IgD-negative memory B cell (primary cell): Measurements from ENCODE around the gene SLC30A5. TPM values are rescaled to one million over a fixed set of nuclear protein-coding genes. Genes with fewer than 3 reads are reported as not detected.
A peak's percentile ranks its signal among the peaks of the same experiment; 100 is the strongest.
"Not testable (repeated sequence)": the region's sequence is repeated elsewhere in the genome, so short reads cannot be mapped to it uniquely, and the experiment has no call there.

ENCODE experiments used
- H3K27ac Mint-ChIP-seq, 3 donors: one replicate each; pipeline ENCODE4 v1.8.0; 2020 to 2022; ENCODE audit warnings: mild to moderate bottlenecking in 3 of 3, mixed read lengths in 3 of 3, moderate library complexity in 1 of 3
- H3K27me3 Mint-ChIP-seq: one replicate; pipeline ENCODE4 v1.8.0; 2021; ENCODE audit warnings: mixed read lengths
- H3K36me3 Mint-ChIP-seq: one replicate; pipeline ENCODE4 v1.8.0; 2020; ENCODE audit warnings: mild to moderate bottlenecking, mixed read lengths
- H3K4me1 Mint-ChIP-seq, 3 donors: one replicate each; pipeline ENCODE4 v1.8.0; 2020 to 2022; ENCODE audit warnings: mixed read lengths in 3 of 3, mild to moderate bottlenecking in 1 of 3
- H3K4me3 Mint-ChIP-seq, 4 donors: one replicate each; pipeline ENCODE4 v1.8.0; 2020 to 2022; ENCODE audit warnings: mild to moderate bottlenecking in 4 of 4, mixed read lengths in 4 of 4, moderate library complexity in 3 of 4
- H3K9me3 Mint-ChIP-seq, 3 donors: one replicate each; pipeline ENCODE4 v1.8.0; 2020 to 2021; ENCODE audit warnings: mixed read lengths in 3 of 3, mild to moderate bottlenecking in 1 of 3
- polyA plus RNA-seq: library from polyadenylated mRNA; unstranded; fragments of 300-500 nt; fragmentation: Illumina TruSeq; gene quantifications from one replicate; pipeline ENCODE4 v1.2.3, GENCODE V29; 2021

SLC30A5 gene
- polyA plus RNA-seq, 1 donor from 2014 or later = 25.9 TPM

DNA sequence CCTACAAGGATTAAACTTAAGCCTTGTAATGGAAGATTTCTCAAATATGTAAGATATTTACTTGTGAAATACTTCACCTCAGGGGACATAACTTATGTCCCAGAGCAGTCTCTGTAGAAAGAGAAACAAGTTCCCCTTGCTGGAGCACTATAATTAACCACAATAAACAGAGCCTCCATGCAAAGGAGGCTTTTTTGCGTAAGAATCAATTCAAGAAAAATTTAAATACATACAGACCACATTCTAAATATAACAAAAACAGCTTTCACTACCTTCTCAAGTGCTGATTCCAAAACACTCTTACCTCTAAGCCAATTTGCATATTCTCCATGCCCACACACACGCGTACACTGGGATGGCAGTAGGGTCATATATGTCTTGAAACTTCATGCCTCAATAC, 42.5 kb downstream of the SLC30A5 start:
- peak overlapping the region; percentile 30 to 97 (median 77) for H3K27ac Mint-ChIP-seq
- peaks cover 22 to 31% (median 27%) of the 10 kb centered on the region in 3 donors for H3K4me1 Mint-ChIP-seq
- H3K9me3 Mint-ChIP-seq = peaks cover 0 to 3% (median 1%) of the 10 kb centered on the region in 3 donors
- no peaks in the 10 kb centered on the region for H3K36me3 Mint-ChIP-seq
- peak overlapping the region; percentile 69 to 87 (median 77) for H3K4me3 Mint-ChIP-seq
- no peaks in the 10 kb centered on the region for H3K27me3 Mint-ChIP-seq

DNA sequence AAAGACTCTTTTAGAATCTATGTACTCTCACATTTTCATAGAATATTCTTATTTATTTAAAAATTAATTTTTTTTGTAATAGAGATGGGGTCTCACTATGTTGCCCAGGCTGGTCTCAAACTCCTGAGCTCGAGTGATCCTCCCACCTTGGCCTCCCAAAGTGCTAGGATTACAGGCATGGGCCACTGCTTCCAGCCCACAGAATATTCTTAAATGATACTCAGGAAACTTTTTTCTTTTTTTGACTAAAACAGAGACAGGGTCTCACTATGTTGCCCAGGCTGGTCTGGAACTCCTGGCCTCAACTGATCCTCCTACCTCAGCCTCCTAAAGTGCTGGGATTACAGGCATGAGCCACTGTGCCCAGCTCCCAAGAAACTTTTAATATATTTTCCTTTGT, 43.4 kb downstream of the SLC30A5 start:
- H3K4me1 Mint-ChIP-seq = peaks cover 22 to 31% (median 27%) of the 10 kb centered on the region in 3 donors
- H3K36me3 Mint-ChIP-seq, H3K27ac Mint-ChIP-seq, H3K9me3 Mint-ChIP-seq, H3K27me3 Mint-ChIP-seq: not testable (repeated sequence)
- H3K4me3 Mint-ChIP-seq = peak overlapping the region in 1 of 4 donors; percentile 37

DNA sequence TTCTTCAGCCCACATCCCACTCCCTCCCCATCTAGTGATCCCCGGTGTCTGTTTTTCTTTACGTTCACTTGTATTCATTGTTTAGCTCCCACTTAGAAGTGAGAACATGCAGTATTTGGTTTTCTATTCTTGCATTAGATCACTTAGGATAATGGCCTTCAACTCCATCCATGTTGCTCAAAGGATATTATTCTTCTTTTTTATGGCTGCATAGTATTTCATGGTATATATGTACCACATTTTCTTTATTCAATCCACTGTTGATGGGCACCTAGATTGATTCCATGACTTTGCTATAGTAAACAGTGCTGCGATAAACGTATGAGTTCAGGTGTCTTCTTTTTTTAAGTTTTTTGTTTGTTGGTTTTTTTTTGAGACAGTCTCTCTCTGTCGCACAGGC, 44.0 kb downstream of the SLC30A5 start:
- Mint-ChIP-seq H3K4me1 (peaks cover 22 to 31% (median 27%) of the 10 kb centered on the region in 3 donors), H3K36me3 (no peaks in the 10 kb centered on the region), H3K9me3 (peaks cover 0 to 3% (median 1%) of the 10 kb centered on the region in 3 donors), H3K27me3 (no peaks in the 10 kb centered on the region), H3K27ac (no peak overlapping the region), H3K4me3 (no peak overlapping the region)

DNA sequence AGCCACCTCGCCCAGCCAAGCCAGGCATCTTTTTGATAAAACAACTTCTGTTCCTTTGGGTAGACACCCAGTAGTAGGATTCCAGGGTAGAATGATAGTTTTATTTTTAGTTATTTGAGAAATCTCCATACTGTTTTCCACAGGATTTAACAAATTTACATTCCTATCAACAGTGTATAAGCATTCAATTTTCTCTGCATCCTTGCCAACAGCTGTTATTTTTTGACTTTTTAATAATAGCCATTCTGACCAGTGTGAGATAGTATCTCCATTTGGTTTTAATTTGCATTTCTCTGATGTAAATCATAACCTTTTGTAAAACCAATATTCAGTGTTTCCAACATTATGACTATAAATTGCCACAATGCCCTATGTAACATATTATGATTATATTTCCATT, 45.0 kb downstream of the SLC30A5 start:
- H3K27ac Mint-ChIP-seq = no peak overlapping the region
- peaks cover 1 to 5% (median 3%) of the 10 kb centered on the region in 3 donors for H3K9me3 Mint-ChIP-seq
- H3K36me3 Mint-ChIP-seq = no peaks in the 10 kb centered on the region
- no peak overlapping the region for H3K4me3 Mint-ChIP-seq
- H3K27me3 Mint-ChIP-seq = no peaks in the 10 kb centered on the region
- H3K4me1 Mint-ChIP-seq = peaks cover 20 to 25% (median 22%) of the 10 kb centered on the region in 3 donors

DNA sequence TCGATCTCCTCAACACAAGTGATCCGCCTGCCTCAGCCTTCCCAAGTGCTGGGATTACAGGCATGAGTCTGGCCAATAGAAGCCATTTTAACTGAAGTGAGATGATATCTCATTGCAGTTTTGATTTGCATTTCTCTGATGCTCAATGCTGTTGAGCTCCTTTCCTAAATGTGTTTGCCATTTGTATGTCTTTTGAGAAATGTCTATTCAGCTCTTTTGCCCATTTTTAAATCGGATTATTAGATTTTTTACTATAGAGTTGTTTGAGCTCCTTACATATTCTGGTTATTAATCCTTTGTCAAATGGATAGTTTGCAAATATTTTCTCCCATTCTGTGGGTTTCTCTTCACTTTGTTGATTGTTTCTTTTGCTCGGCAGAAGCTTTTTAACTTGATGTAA, 46.4 kb downstream of the SLC30A5 start:
- H3K27ac Mint-ChIP-seq = peak overlapping the region in 2 of 3 donors; percentile 2 to 18
- H3K4me3 Mint-ChIP-seq, H3K9me3 Mint-ChIP-seq, H3K27me3 Mint-ChIP-seq, H3K36me3 Mint-ChIP-seq: not testable (repeated sequence)
- H3K4me1 Mint-ChIP-seq = peaks cover 14 to 20% (median 16%) of the 10 kb centered on the region in 3 donors

DNA sequence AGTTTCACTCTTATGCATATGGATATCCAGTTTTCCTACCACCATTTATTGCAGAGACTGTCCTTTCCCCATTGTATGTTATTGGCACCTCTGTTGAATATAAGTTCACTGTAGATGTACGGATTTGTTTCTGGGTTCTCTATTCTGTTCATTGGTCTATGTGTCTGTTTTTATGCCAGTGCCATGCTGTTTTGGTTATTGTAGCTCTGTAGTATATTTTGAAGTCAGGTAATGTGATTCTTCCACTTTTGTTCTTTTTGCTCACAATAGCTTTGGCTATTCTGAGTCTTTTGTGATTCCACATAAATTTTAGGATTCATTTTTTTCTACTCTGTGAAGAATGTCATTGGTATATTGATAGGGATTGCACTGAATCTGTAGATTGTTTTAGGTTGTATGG, 47.0 kb downstream of the SLC30A5 start:
- no peaks in the 10 kb centered on the region for H3K36me3 Mint-ChIP-seq
- H3K27me3 Mint-ChIP-seq = no peaks in the 10 kb centered on the region
- H3K4me3 Mint-ChIP-seq = no peak overlapping the region
- peaks cover 8 to 15% (median 10%) of the 10 kb centered on the region in 3 donors for H3K4me1 Mint-ChIP-seq
- H3K9me3 Mint-ChIP-seq = peaks cover 1 to 5% (median 3%) of the 10 kb centered on the region in 3 donors
- peak overlapping the region in 1 of 3 donors; percentile 18 for H3K27ac Mint-ChIP-seq

DNA sequence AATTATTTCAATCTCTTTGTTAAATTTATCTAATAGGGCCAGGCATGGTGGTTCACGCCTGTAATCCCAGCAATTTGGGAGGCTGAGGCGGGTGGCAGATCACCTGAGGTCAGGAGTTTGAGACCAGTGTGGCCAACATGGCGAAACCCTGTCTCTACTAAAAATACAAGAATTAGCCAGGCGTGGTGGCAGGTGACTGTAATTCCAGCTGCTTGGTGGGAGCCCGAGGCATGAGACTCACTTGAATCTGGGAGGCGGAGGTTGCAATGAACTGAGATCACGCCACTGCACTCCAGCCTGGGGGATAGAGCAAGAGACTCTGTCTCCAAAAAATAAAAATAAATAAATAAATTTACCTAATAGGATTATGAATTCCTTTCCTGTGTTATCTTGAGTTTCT, 54.8 kb downstream of the SLC30A5 start:
- not testable (repeated sequence) for H3K27ac Mint-ChIP-seq, H3K4me1 Mint-ChIP-seq, H3K9me3 Mint-ChIP-seq, H3K4me3 Mint-ChIP-seq, H3K36me3 Mint-ChIP-seq, H3K27me3 Mint-ChIP-seq

DNA sequence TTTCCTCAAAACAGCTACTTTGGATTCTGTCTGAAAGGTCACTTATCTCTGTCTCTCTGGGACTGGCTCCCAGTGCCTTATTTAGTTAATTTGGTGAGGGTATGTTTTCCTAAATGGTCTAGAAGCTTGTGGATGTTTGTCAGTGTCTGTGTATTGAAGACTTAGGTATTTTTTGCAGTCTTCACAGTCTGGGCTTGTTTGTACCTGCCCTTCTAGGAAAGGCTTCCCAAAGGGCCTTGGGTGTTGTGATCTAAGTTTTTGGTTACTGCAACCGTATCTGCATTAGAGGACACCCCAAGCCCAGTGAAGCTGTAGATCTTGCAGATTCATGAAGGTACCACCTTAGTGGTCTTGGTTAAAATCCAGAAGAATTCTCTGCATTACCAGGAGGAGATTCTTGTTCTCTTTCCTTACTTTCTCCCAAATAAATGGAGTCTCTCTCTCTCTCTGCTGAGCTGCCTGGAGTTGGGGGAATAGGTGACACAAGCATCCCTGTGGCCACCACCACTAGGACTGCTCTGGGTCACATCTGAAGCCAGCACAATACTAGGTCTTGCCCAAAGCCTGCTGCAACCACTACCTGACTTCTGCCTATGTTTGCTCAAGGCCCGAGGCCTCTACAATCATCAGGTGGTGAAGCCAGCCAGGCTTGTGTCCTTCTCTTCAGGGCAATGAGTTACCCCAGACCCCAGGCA, 55.3 kb downstream of the SLC30A5 start:
- no peaks in the 10 kb centered on the region for H3K9me3 Mint-ChIP-seq
- H3K27ac Mint-ChIP-seq = no peak overlapping the region
- H3K36me3 Mint-ChIP-seq = no peaks in the 10 kb centered on the region
- H3K4me3 Mint-ChIP-seq = no peak overlapping the region
- H3K27me3 Mint-ChIP-seq = no peaks in the 10 kb centered on the region
- no peaks in the 10 kb centered on the region for H3K4me1 Mint-ChIP-seq

DNA sequence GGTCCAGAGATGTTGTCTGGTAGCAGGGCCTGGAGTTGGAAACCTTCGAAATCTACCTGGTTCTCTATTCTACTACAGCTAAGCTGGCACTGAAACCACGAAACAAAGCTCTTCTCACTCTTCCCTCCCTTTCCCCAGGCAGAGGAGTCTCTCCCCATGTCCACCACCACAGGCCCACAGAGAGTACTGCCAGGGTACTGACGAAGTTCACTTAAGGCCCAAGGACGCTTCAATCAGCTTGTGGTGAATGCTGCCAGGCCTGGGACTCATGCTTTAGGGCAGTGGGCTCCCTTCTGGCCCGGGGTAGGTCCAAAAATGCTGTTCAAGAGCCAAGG, 55.8 kb downstream of the SLC30A5 start:
- no peak overlapping the region for H3K4me3 Mint-ChIP-seq
- no peak overlapping the region for H3K27ac Mint-ChIP-seq
- no peaks in the 10 kb centered on the region for H3K9me3 Mint-ChIP-seq
- no peaks in the 10 kb centered on the region for H3K4me1 Mint-ChIP-seq
- no peaks in the 10 kb centered on the region for H3K27me3 Mint-ChIP-seq
- no peaks in the 10 kb centered on the region for H3K36me3 Mint-ChIP-seq

DNA sequence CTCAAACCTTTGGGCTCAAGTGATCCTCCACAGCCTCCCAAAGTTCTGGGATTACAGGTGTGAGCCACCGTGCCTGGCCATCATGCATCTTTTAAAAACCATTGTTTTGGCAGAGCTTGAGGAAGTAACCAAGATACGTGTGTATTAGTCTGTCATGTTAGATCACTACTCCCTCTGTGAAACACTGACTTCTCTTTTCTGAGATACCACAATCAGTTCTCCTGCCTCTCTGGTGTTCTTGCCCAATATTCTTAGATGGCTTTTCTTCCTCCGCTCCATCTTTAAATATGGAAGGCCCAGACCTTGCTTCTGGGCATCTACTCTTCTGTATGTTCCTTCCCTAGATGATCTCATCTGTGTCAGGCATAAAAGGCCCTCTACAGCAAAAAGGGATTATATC, 58.9 kb downstream of the SLC30A5 start:
- Mint-ChIP-seq H3K4me3 (no peak overlapping the region), H3K4me1 (no peaks in the 10 kb centered on the region), H3K27me3 (no peaks in the 10 kb centered on the region), H3K36me3 (no peaks in the 10 kb centered on the region), H3K9me3 (no peaks in the 10 kb centered on the region), H3K27ac (no peak overlapping the region)

DNA sequence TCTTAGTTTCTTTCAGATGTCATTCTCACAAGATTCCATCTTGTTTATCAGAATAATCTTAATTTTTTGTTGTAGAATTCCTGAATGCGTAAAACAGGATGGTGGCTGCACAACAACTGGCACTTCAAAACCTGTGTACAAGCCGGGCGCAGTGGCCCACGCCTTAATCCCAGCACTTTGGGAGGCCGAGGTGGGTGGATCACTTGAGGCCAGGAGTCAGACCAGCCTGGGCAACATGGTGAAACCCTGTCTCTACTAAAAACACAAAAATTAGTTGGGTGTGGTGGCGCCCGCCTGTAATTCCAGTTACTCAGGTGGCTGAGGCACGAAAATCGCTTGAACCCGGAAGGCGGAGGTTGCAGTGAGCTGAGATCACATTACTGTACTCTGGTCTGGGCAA, 62.6 kb downstream of the SLC30A5 start:
- Mint-ChIP-seq H3K4me3 (no peak overlapping the region), H3K27me3 (no peaks in the 10 kb centered on the region), H3K27ac (no peak overlapping the region)

DNA sequence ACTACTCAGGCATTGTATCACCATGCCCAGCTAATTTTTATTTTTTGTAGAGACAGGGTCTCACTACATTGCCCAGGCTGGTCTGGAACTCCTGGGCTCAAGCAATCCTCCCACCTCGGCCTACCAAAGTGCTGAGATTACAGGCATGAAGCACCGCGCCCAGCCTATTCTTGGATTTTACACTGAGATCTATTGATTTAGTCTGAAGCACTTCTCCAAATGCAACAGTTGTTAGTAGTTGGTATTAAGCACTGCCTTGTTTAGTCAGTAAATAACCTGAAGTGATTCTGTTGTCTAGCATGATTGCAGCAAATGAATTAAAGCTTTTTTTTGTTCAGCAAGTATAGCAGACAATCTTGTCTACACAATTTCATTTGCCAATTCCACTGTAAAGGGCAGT, 64.2 kb downstream of the SLC30A5 start:
- no peak overlapping the region for H3K4me3 Mint-ChIP-seq
- H3K4me1 Mint-ChIP-seq = no peaks in the 10 kb centered on the region
- no peaks in the 10 kb centered on the region for H3K36me3 Mint-ChIP-seq
- no peak overlapping the region for H3K27ac Mint-ChIP-seq
- H3K9me3 Mint-ChIP-seq = no peaks in the 10 kb centered on the region
- no peaks in the 10 kb centered on the region for H3K27me3 Mint-ChIP-seq

More for the DNA sequence above, 62.6 kb downstream of the SLC30A5 start:
- H3K36me3 Mint-ChIP-seq = no peaks in the 10 kb centered on the region
- no peaks in the 10 kb centered on the region for H3K9me3 Mint-ChIP-seq
- H3K4me1 Mint-ChIP-seq = no peaks in the 10 kb centered on the region

DNA sequence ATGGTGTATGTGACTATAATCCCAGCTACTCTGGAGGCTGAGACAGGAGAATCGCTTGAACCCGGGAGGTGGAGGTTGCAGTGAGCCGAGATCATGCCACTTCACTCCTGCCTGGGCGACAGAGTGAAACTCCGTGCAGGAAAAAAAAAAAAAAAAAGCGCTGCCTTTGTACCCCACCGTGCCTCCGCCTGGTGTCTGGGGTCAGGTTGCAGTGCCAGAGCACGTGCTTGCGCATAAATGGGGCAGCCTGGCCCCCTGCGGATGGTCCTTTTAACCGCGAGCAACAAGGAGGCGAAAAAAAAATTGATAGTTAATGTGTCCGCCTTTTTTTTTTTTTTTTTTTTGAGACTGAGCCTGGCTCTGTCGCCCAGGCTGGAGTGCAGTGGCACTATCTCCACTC, 66.8 kb downstream of the SLC30A5 start:
- no peaks in the 10 kb centered on the region for H3K27me3 Mint-ChIP-seq
- no peak overlapping the region for H3K4me3 Mint-ChIP-seq
- H3K27ac Mint-ChIP-seq = no peak overlapping the region
- no peaks in the 10 kb centered on the region for H3K36me3 Mint-ChIP-seq
- peaks cover 0 to under 1% (median 0%) of the 10 kb centered on the region in 3 donors for H3K4me1 Mint-ChIP-seq
- H3K9me3 Mint-ChIP-seq = no peaks in the 10 kb centered on the region

DNA sequence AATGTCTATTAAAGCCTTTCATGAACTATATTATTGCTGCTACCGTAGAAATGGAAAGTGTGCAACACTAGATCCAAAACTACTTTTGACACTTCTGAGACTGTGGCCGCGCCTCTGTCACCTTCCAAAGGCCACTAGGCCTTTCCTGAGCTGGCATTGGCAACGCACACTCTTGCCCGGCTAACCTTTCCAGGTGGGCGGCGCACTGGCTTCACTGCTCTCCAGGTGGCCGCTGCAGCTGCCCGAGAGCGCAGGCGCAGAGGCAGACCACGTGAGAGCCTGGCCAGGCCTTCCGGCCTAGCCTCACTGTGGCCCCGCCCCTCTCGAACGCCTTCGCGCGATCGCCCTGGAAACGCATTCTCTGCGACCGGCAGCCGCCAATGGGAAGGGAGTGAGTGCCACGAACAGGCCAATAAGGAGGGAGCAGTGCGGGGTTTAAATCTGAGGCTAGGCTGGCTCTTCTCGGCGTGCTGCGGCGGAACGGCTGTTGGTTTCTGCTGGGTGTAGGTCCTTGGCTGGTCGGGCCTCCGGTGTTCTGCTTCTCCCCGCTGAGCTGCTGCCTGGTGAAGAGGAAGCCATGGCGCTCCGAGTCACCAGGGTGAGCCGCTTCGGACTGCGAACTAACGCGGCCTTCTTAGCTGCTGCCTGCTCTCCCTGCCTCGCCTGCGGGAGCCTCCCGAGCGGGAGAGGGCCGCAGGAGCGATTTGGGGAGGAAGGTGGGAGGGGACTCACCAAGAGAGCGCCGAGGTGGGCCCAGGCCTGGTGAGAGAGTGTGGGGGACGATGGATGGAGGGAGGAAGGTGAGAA, 73.1 kb downstream of the SLC30A5 start, which contains the start of gene CCNB1:
TSS of gene CCNB1 (plus strand) at position 465 of the 807 bp plus-strand sequence. CDS start at position 578, 113 bp downstream.
- Mint-ChIP-seq H3K36me3 (peaks cover 3% of the 10 kb centered on the region), H3K4me1 (peaks cover 11 to 22% (median 18%) of the 10 kb centered on the region in 3 donors), H3K27me3 (peaks cover 3% of the 10 kb centered on the region), H3K27ac (peak within 1 kb of the TSS; percentile 88 to 98 (median 94)), H3K9me3 (no peaks in the 10 kb centered on the region), H3K4me3 (peak within 1 kb of the TSS; percentile 89 to 98 (median 94))

DNA sequence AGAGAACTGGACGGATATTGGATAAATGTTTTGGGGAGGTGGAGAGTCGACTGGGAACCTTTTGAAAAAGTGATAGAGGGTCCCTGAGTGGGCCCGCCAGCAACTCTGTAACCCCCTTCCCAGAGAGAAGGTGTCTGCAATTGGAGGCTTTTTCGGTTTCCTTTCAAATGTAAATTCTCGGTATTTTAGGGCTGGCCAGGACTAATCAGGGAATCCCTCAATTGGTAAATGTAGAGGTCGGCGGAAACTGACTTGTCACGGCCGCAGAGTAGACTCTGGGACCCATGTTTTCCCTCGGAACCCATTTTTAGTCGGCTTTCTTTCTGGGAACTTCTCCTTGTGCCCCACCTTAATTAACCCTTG, 73.7 kb downstream of the SLC30A5 start:
- H3K27ac Mint-ChIP-seq = peak overlapping the region; percentile 88 to 98 (median 94)
- H3K27me3 Mint-ChIP-seq = peaks cover 3% of the 10 kb centered on the region
- peaks cover 11 to 22% (median 18%) of the 10 kb centered on the region in 3 donors for H3K4me1 Mint-ChIP-seq
- H3K4me3 Mint-ChIP-seq = peak overlapping the region; percentile 89 to 98 (median 94)
- no peaks in the 10 kb centered on the region for H3K9me3 Mint-ChIP-seq
- peaks cover 3% of the 10 kb centered on the region for H3K36me3 Mint-ChIP-seq
